ENCODE data around the gene NUCB2. TPM values are rescaled to one million over a fixed set of nuclear protein-coding genes. Genes with fewer than 3 reads are reported as not detected.

Gene NUCB2
- total and polyA plus RNA-seq, 2 of the 13 experiments (the other 11 are each of a cell fraction or from before 2014, with no cell fraction given): 54.2 to 82.4 TPM

DNA sequence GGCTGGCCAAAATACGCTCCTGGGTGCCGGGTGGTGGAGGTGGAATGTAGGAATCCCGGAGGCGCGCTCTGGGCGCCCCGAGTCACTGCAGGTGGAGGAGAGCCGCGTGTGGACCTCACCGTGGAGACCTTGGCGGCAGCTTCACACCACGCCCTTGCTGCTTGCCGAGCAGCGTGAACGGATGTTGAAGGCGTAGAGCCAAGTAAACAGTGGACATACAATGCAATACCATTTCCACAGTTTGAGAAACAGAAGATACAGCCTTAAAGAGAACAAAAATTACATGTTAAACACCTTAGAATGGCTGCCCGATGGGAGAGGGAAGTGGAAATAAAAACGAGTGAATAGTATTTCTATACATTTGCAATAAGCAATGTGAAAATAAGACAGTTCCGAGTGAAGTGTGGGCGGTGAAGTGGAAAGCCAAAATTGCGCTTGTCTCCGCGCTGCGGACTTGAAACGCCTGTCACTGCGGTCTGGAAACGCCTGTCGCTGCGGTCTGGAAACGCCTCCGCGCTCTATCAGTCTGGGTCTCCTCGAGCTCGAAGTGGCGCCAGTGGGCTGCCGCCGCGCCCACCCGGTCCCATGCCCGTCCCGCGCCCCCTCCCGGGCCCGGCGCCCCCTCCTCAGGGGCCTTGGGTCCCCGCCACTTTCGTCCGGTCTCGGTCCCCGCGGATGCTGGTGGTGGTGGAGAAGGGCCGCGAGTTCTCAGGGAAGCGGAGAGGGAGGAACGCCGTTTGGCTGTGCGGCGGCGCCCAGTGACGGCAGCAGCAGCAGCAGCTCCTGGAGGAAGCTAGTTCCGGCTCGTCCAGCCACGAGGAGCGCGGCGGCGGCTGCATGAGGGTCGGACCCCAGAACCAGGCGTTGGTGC, 76.6 kb downstream of the NUCB2 start (continued):
- TF ChIP-seq, protein P1, sequence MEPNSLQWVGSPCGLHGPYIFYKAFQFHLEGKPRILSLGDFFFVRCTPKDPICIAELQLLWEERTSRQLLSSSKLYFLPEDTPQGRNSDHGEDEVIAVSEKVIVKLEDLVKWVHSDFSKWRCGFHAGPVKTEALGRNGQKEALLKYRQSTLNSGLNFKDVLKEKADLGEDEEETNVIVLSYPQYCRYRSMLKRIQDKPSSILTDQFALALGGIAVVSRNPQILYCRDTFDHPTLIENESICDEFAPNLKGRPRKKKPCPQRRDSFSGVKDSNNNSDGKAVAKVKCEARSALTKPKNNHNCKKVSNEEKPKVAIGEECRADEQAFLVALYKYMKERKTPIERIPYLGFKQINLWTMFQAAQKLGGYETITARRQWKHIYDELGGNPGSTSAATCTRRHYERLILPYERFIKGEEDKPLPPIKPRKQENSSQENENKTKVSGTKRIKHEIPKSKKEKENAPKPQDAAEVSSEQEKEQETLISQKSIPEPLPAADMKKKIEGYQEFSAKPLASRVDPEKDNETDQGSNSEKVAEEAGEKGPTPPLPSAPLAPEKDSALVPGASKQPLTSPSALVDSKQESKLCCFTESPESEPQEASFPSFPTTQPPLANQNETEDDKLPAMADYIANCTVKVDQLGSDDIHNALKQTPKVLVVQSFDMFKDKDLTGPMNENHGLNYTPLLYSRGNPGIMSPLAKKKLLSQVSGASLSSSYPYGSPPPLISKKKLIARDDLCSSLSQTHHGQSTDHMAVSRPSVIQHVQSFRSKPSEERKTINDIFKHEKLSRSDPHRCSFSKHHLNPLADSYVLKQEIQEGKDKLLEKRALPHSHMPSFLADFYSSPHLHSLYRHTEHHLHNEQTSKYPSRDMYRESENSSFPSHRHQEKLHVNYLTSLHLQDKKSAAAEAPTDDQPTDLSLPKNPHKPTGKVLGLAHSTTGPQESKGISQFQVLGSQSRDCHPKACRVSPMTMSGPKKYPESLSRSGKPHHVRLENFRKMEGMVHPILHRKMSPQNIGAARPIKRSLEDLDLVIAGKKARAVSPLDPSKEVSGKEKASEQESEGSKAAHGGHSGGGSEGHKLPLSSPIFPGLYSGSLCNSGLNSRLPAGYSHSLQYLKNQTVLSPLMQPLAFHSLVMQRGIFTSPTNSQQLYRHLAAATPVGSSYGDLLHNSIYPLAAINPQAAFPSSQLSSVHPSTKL (CRISPR knock-in tag; IDR thresholded peaks at IDR 0.05): peak; percentile 79; the same call in 1 of the 2 replicates
- TF ChIP-seq, protein P2, sequence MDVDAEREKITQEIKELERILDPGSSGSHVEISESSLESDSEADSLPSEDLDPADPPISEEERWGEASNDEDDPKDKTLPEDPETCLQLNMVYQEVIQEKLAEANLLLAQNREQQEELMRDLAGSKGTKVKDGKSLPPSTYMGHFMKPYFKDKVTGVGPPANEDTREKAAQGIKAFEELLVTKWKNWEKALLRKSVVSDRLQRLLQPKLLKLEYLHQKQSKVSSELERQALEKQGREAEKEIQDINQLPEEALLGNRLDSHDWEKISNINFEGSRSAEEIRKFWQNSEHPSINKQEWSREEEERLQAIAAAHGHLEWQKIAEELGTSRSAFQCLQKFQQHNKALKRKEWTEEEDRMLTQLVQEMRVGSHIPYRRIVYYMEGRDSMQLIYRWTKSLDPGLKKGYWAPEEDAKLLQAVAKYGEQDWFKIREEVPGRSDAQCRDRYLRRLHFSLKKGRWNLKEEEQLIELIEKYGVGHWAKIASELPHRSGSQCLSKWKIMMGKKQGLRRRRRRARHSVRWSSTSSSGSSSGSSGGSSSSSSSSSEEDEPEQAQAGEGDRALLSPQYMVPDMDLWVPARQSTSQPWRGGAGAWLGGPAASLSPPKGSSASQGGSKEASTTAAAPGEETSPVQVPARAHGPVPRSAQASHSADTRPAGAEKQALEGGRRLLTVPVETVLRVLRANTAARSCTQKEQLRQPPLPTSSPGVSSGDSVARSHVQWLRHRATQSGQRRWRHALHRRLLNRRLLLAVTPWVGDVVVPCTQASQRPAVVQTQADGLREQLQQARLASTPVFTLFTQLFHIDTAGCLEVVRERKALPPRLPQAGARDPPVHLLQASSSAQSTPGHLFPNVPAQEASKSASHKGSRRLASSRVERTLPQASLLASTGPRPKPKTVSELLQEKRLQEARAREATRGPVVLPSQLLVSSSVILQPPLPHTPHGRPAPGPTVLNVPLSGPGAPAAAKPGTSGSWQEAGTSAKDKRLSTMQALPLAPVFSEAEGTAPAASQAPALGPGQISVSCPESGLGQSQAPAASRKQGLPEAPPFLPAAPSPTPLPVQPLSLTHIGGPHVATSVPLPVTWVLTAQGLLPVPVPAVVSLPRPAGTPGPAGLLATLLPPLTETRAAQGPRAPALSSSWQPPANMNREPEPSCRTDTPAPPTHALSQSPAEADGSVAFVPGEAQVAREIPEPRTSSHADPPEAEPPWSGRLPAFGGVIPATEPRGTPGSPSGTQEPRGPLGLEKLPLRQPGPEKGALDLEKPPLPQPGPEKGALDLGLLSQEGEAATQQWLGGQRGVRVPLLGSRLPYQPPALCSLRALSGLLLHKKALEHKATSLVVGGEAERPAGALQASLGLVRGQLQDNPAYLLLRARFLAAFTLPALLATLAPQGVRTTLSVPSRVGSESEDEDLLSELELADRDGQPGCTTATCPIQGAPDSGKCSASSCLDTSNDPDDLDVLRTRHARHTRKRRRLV (CRISPR knock-in tag; IDR thresholded peaks at IDR 0.05): peak; percentile 74
- TF ChIP-seq KAT7 (CRISPR knock-in tag; IDR thresholded peaks at IDR 0.05; ENCODE audit: borderline replicate concordance): 0 out of 2 replicates have a peak, but pooled peaks have one; percentile 82
- TF ChIP-seq ARHGAP35 (CRISPR knock-in tag; IDR thresholded peaks at IDR 0.05; ENCODE audit: borderline replicate concordance): no peak; the same call in 1 of the 2 replicates
- TF ChIP-seq TERF1 (CRISPR knock-in tag; IDR thresholded peaks at IDR 0.05): no peak
- peak; percentile 44 for TF ChIP-seq RBM22 (optimal IDR thresholded peaks at IDR 0.05; ENCODE audit: low read length)
- TF ChIP-seq, protein P3, sequence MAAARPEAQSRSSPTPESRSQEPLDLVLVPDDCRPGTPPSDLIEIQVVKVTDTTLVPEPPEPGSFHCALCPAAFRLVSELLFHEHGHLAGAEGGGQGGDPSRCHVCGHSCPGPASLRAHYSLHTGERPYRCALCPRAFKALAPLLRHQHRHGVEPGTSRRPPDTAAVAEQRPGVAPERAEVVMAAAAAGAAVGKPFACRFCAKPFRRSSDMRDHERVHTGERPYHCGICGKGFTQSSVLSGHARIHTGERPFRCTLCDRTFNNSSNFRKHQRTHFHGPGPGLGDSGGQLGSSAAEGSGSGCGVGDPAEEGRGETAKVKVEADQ (CRISPR knock-in tag; IDR thresholded peaks at IDR 0.05; ENCODE audit: borderline replicate concordance): no peak; the same call in 1 of the 2 replicates
- peak; percentile 82; the same call in 1 of the 2 replicates for TF ChIP-seq ZBTB7A (CRISPR knock-in tag; IDR thresholded peaks at IDR 0.05)
- no peak for TF ChIP-seq GLI4 (CRISPR knock-in tag; IDR thresholded peaks at IDR 0.05; ENCODE audit: borderline replicate concordance)
- peak; percentile 49; the same call in 1 of the 2 replicates for TF ChIP-seq CREM (IDR thresholded peaks at IDR 0.05)
- TF ChIP-seq CREM (CRISPR knock-in tag; IDR thresholded peaks at IDR 0.05): no peak
- no peak for TF ChIP-seq MBD4 (IDR thresholded peaks at IDR 0.05; ENCODE audit: borderline replicate concordance, low read length)
- no peak for TF ChIP-seq TEAD3 (CRISPR knock-in tag; optimal IDR thresholded peaks at IDR 0.05; ENCODE audit: borderline replicate concordance)
- TF ChIP-seq KLF11 (CRISPR knock-in tag; IDR thresholded peaks at IDR 0.05): no peak
- peak; percentile 48; the same call in 1 of the 2 replicates for TF ChIP-seq ZNF572 (CRISPR knock-in tag; IDR thresholded peaks at IDR 0.05)
